ENCODE data around the gene ABT1. TPM values are rescaled to one million over a fixed set of nuclear protein-coding genes. Genes with fewer than 3 reads are reported as not detected.

The ABT1 gene
- total and polyA plus RNA-seq, 2 of the 8 experiments (the other 6 are each of a cell fraction or from before 2014, with no cell fraction given): 20.5 to 30.7 TPM

GRCh38 chr6:26588965-26589364 lies 7.8 kb upstream of the ABT1 start (continued):
- no peak for TF ChIP-seq CREB1 (IDR thresholded peaks at IDR 0.05)
- TF ChIP-seq RFX5 (IDR thresholded peaks at IDR 0.05; ENCODE audit: borderline replicate concordance, low read depth, low read length): no peak
